Measurements from ENCODE around the gene KRT84. TPM values are rescaled to one million over a fixed set of nuclear protein-coding genes. Genes with fewer than 3 reads are reported as not detected.

KRT84 gene
- total and polyA plus RNA-seq, 11 donors = not detected

DNA sequence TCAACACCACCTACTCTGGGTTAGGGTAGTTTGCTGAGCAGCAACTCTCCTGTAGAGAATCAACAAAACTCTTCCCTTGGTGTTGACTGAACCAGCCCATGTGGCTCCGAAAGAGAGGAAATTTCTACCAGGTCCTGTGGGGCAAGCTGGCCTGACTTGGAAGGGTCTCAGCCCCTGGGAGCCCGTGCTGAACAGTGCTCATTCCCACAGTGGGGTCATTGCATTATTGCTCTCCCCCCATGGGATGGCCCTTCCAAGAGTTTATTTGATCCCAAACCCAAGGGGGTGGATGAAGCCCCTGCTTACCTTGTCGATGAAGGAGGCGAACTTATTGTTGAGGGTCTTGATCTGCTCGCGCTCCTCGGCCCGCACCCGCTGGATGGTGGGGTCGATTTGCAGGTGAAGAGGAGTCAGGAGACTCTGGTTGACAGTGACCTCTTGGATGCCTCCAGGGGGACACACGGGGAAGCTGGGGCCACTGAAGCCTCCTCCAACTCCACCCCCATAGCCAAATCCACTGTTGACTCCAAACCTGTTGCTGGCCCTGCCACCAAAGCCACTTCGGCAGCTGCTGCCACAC, 48.1 kb upstream of the KRT84 start:
- intact Hi-C loops (cut with DNase I) = no loop called here
- H3K36me3 ChIP-seq = no peaks in the 10 kb centered on the region
- TF ChIP-seq, protein P1, sequence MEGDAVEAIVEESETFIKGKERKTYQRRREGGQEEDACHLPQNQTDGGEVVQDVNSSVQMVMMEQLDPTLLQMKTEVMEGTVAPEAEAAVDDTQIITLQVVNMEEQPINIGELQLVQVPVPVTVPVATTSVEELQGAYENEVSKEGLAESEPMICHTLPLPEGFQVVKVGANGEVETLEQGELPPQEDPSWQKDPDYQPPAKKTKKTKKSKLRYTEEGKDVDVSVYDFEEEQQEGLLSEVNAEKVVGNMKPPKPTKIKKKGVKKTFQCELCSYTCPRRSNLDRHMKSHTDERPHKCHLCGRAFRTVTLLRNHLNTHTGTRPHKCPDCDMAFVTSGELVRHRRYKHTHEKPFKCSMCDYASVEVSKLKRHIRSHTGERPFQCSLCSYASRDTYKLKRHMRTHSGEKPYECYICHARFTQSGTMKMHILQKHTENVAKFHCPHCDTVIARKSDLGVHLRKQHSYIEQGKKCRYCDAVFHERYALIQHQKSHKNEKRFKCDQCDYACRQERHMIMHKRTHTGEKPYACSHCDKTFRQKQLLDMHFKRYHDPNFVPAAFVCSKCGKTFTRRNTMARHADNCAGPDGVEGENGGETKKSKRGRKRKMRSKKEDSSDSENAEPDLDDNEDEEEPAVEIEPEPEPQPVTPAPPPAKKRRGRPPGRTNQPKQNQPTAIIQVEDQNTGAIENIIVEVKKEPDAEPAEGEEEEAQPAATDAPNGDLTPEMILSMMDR (IDR thresholded peaks at IDR 0.05) = no peak
- no peak for TF ChIP-seq POLR2A (IDR thresholded peaks at IDR 0.05)
- no peak overlapping the region for H3K27ac ChIP-seq
- H3K4me1 ChIP-seq = no peaks in the 10 kb centered on the region
- peaks cover 0 to 38% (median 0%) of the 10 kb centered on the region in 9 donors for H3K27me3 ChIP-seq
- H3K4me3 ChIP-seq = no peak overlapping the region
- DNase-seq = no peak
- no peaks in the 10 kb centered on the region for H3K9me3 ChIP-seq
- ATAC-seq = no peak
- 87 to 93% (median 90%) methylated on average over 10 to 12 of the region's 12 CpGs for WGBS, 4 donors

DNA sequence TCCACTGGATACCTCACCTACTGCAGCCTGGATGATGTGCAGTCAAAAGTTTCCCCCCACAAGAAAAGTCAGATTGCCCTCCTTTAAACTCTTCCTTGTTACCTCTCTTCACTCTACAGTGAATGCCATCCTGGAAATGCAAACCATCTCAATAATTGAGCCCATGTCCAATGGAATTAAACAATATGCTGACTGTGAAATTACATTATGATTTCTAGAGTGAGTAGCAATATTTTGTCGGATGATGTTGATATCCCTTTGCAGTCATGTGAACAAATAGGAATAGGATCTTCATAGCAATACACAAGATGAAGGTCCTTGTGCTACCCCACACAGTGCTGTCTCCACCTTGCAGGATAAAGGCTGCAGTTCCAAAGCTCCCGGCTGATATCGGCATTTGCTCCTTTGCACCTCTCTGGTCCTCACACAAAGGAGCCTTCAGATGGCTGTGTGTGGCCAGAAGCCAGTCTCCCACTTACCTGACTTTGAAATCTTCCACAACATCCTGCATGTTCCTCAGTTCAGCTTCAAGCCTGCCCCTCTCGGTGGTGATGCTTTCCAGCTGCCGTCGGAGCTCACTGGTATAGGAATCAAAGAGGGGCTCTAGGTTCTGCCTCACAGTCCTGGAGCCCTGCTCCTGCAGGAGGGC, 47.2 kb upstream of the KRT84 start:
- H3K4me1 ChIP-seq = no peaks in the 10 kb centered on the region
- 75 to 93% (median 77%) methylated on average over 6 of the region's 6 CpGs for WGBS, 4 donors
- H3K27me3 ChIP-seq = peaks cover 0 to 38% (median 0%) of the 10 kb centered on the region in 9 donors
- DNase-seq = no peak
- no peak overlapping the region for H3K27ac ChIP-seq
- no peak for ATAC-seq
- intact Hi-C loops (cut with DNase I) = no loop called here
- TF ChIP-seq, protein P1 (IDR thresholded peaks at IDR 0.05) = no peak
- no peaks in the 10 kb centered on the region for H3K9me3 ChIP-seq
- H3K4me3 ChIP-seq = no peak overlapping the region
- no peaks in the 10 kb centered on the region for H3K36me3 ChIP-seq

DNA sequence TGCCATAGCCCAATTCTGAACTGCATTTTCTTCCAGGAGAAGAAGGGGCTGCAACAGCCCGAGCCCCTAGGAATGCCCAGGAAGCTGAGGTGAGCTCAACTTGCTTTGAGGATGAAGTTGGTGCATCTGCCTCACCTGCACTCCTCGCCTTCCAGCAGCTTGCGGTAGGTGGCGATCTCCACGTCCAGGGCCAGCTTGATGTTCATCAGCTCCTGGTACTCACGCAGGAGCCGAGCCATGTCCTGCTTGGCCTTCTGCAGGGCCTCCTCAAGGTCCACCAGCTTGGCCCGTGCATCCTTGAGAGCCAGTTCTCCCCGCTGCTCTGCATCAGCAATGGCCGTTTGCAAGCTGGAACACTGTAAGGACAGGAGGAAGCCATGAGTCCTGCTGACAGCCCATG, 42.7 kb upstream of the KRT84 start:
- intact Hi-C loops (cut with DNase I) = no loop called here
- Histone ChIP-seq H3K27me3 (peaks cover 0 to 22% (median 0%) of the 10 kb centered on the region in 9 donors), H3K27ac (no peak overlapping the region), H3K4me1 (peaks cover 0 to 5% (median 0%) of the 10 kb centered on the region in 12 donors), H3K9me3 (no peaks in the 10 kb centered on the region), H3K36me3 (no peaks in the 10 kb centered on the region), H3K4me3 (no peak overlapping the region)
- ATAC-seq (no peak), DNase-seq (no peak)
- WGBS, 4 donors = 75 to 89% (median 84%) methylated on average over 9 to 10 of the region's 10 CpGs
- TF ChIP-seq, protein P1 (IDR thresholded peaks at IDR 0.05) = no peak
- no peak for TF ChIP-seq POLR2A (IDR thresholded peaks at IDR 0.05)

DNA sequence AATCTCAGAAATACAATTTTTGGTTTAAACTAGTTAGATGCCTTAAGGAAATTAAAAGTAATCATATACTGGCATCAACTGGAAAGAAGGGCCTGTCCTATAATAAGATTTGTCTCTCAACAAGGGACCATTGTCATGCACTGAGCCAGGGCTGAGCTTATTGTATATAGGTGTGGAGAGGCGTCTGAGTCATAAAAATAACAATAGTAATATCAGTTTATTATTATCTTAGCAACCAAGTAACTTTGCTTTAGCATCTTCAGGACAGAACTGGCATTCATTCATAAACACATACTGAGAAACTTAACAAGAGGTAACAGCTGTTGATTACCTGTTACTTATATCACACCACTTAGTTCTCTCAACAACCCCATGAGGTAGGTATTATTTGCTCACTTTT, 41.6 kb upstream of the KRT84 start:
- intact Hi-C loops (cut with DNase I) = no loop called here
- DNase-seq (no peak), ATAC-seq (no peak)
- WGBS, 4 donors = 73 to 88% (median 81%) methylated on average over 1 of the region's 1 CpG
- H3K4me3 ChIP-seq = no peak overlapping the region
- H3K4me1 ChIP-seq = peaks cover 0 to 5% (median 0%) of the 10 kb centered on the region in 12 donors
- H3K27ac ChIP-seq = no peak overlapping the region
- no peak for TF ChIP-seq POLR2A (IDR thresholded peaks at IDR 0.05)
- TF ChIP-seq, protein P1 (IDR thresholded peaks at IDR 0.05) = no peak
- H3K9me3 ChIP-seq = no peaks in the 10 kb centered on the region
- H3K36me3 ChIP-seq = no peaks in the 10 kb centered on the region
- peaks cover 0 to 17% (median 0%) of the 10 kb centered on the region in 9 donors for H3K27me3 ChIP-seq
